Psoas muscle (tissue), 8 donors: ENCODE data around the gene SLC41A3. TPM values are rescaled to one million over a fixed set of nuclear protein-coding genes. Genes with fewer than 3 reads are reported as not detected.

Experiments
- ATAC-seq, 4 donors: fragments of 200-7000 bp; cut with Tn5 transposase; one replicate each; pipeline ENCODE4 v1.9.1; 2020; ENCODE audit warnings: moderate library complexity in 3 of 4, mild to moderate bottlenecking in 2 of 4
- DNase-seq, 2 donors: peaks; one replicate each; pipeline ENCODE4 v3.0.0-alpha.2; 2020
- H3K27ac ChIP-seq: fragments of 200-600 bp; one replicate; pipeline ENCODE4 v1.8.0; 2022
- H3K27me3 ChIP-seq, 3 donors: fragments of 200-600 bp in 1 of 3; one replicate each; pipeline versions ENCODE4 v1.6.1 to v1.8.0; 2013 to 2022; ENCODE audit warnings: low read length in 2 of 3, mild to moderate bottlenecking in 2 of 3, moderate library complexity in 1 of 3; ENCODE audit not compliant: insufficient read depth in 3 of 3
- H3K36me3 ChIP-seq, 2 donors: fragments of 200-600 bp in 1 of 2; one replicate each; pipeline versions ENCODE4 v1.6.1 to v1.8.0; 2013 to 2022; ENCODE audit warnings: low read depth in 1 of 2, mild to moderate bottlenecking in 1 of 2, moderate library complexity in 1 of 2; ENCODE audit not compliant: insufficient read depth in 1 of 2
- H3K4me1 ChIP-seq: fragments of 200-600 bp; one replicate; pipeline ENCODE4 v1.8.0; 2022
- H3K4me3 ChIP-seq: fragments of 200-600 bp; one replicate; pipeline ENCODE4 v1.8.0; 2022; ENCODE audit warnings: mild to moderate bottlenecking
- H3K9me3 ChIP-seq: fragments of 200-600 bp; one replicate; pipeline ENCODE4 v1.8.0; 2022
- CTCF ChIP-seq: fragments of 200-600 bp; IDR thresholded peaks from one replicate; pipeline ENCODE4 v1.8.0; 2022; ENCODE audit warnings: antibody characterized with exemption
- WGBS, 3 donors: extraction: QIAGEN DNeasy Blood & Tissue Kit; methylation state at CpG; one replicate each; pipeline versions ENCODE4 v1.1.6 to v1.1.7; 2013; 5-methylcytosine and 5-hydroxymethylcytosine counted together
- intact Hi-C, 2 donors: fragments of 100-400 bp; cut with DNase I; formaldehyde crosslinking; loops; one replicate each; pipeline versions ENCODE4 v1.11.0 to v1.14.2; 2022
- polyA plus RNA-seq, 3 donors: library from polyadenylated mRNA; stranded (reverse); fragments of 200-250 nt; gene quantifications; one replicate each; pipeline ENCODE4 v1.2.3, GENCODE V29; 2013
- total RNA-seq, 4 donors: library from RNA; stranded (reverse); fragmentation: NEBNext Ultra II Directional in 2 of 4; extraction: Animal tissue kit (Norgen Biotek cat#: 25700) in 2 of 4; gene quantifications; one replicate each; pipeline versions ENCODE4 v1.2.1 to v1.2.4, GENCODE V29; 2021 to 2023
- donor health status: healthy with polysubstance abuse.
- donor health status: DM: no; HTN: no; CAD: no; lungs with moderate emphysema.
- donor health status: Bipolar disorder and iron deficiency.
- donor health status: healthy.
- donor health status: DM: yes; HTN: yes; CAD: no.
- donor health status: DM: no; HTN: no; CAD: no.
- donor health status: DM: no; HTN: no; CAD: no.
- donor health status: DM: yes; HTN: yes; CAD: no.

Gene SLC41A3
- total and polyA plus RNA-seq, 7 donors = 28.7 to 58.9 (median 37.5) TPM

- no peak for TF ChIP-seq CTCF
- intact Hi-C loops = no loop called here
- Histone ChIP-seq H3K4me3 (no peak overlapping the region), H3K9me3 (no peaks in the 10 kb centered on the region), H3K27ac (no peak overlapping the region), H3K27me3 (no peaks in the 10 kb centered on the region), H3K4me1 (peaks cover 3% of the 10 kb centered on the region), H3K36me3 (peaks cover 0 to 79% of the 10 kb centered on the region in 2 donors)
- no peak for DNase-seq
- ATAC-seq = no peak
- WGBS, 3 donors = 91 to 100% (median 95%) methylated on average over 3 of the region's 3 CpGs
Observed at GRCh38 chr3:126009181-126009580, 74.7 kb downstream of the SLC41A3 start.

- WGBS, 3 donors = 96 to 98% (median 97%) methylated on average over 3 of the region's 3 CpGs
- no peaks in the 10 kb centered on the region for H3K27me3 ChIP-seq
- H3K9me3 ChIP-seq = no peaks in the 10 kb centered on the region
- DNase-seq = no peak
- peaks cover 0 to 72% of the 10 kb centered on the region in 2 donors for H3K36me3 ChIP-seq
- no peak for ATAC-seq
- TF ChIP-seq CTCF = no peak
- peaks cover 3% of the 10 kb centered on the region for H3K4me1 ChIP-seq
- intact Hi-C loops = no loop called here
- H3K4me3 ChIP-seq = no peak overlapping the region
- no peak overlapping the region for H3K27ac ChIP-seq
Observed at GRCh38 chr3:126008219-126008618, 75.7 kb downstream of the SLC41A3 start.

- no peak for DNase-seq
- H3K4me3 ChIP-seq = no peak overlapping the region
- 26 to 38% (median 32%) methylated on average over 3 of the region's 3 CpGs for WGBS, 3 donors
- peaks cover 0 to 50% of the 10 kb centered on the region in 2 donors for H3K36me3 ChIP-seq
- H3K4me1 ChIP-seq = peaks cover 3% of the 10 kb centered on the region
- no peak for TF ChIP-seq CTCF
- no peak overlapping the region for H3K27ac ChIP-seq
- H3K9me3 ChIP-seq = no peaks in the 10 kb centered on the region
- H3K27me3 ChIP-seq = no peaks in the 10 kb centered on the region
- intact Hi-C loops = no loop called here
- no peak for ATAC-seq
Observed at GRCh38 chr3:126005951-126006350, 78.0 kb downstream of the SLC41A3 start.

GRCh38 chr3:126004692-126005091 lies 79.2 kb downstream of the SLC41A3 start:
- DNase-seq = no peak
- H3K9me3 ChIP-seq = no peaks in the 10 kb centered on the region
- H3K4me3 ChIP-seq = no peak overlapping the region
- no peak for ATAC-seq
- peaks cover 0 to 42% of the 10 kb centered on the region in 2 donors for H3K36me3 ChIP-seq
- WGBS, 3 donors = 55 to 78% (median 72%) methylated on average over 7 of the region's 7 CpGs
- intact Hi-C loops = no loop called here
- no peak overlapping the region for H3K27ac ChIP-seq
- no peaks in the 10 kb centered on the region for H3K27me3 ChIP-seq
- peaks cover 3% of the 10 kb centered on the region for H3K4me1 ChIP-seq
- no peak for TF ChIP-seq CTCF

GRCh38 chr3:126004217-126004616 lies 79.7 kb downstream of the SLC41A3 start:
- 61 to 68% (median 67%) methylated on average over 6 of the region's 6 CpGs for WGBS, 3 donors
- intact Hi-C loops = no loop called here
- H3K9me3 ChIP-seq = no peaks in the 10 kb centered on the region
- ATAC-seq = no peak
- peaks cover 3% of the 10 kb centered on the region for H3K4me1 ChIP-seq
- no peak for DNase-seq
- H3K27ac ChIP-seq = no peak overlapping the region
- H3K36me3 ChIP-seq = peaks cover 0 to 40% of the 10 kb centered on the region in 2 donors
- no peak for TF ChIP-seq CTCF
- H3K4me3 ChIP-seq = no peak overlapping the region
- H3K27me3 ChIP-seq = no peaks in the 10 kb centered on the region
